Astrocyte (in vitro differentiated cells and primary cell): ENCODE data around the gene COL9A1. TPM values are rescaled to one million over a fixed set of nuclear protein-coding genes. Genes with fewer than 3 reads are reported as not detected.

ENCODE experiments used
- DNase-seq: peaks from one replicate; pipeline ENCODE4 v3.0.0-alpha.2; 2010; ENCODE audit warnings: low read depth
- FAIRE-seq: peaks from 2 replicates; lab custom pipeline; 2011; peaks lifted over from hg19 to GRCh38; lab: Jason Lieb, UNC
- H2AFZ ChIP-seq: 2 replicates; pipeline ENCODE4 v1.6.0; 2012; ENCODE audit warnings: low read depth, low read length, inconsistent platforms
- H3K27ac ChIP-seq: 2 replicates; pipeline ENCODE4 v1.5.1; 2011; ENCODE audit warnings: low read depth, low read length, inconsistent platforms
- H3K27me3 ChIP-seq: 2 replicates; pipeline ENCODE4 v1.6.0; 2011; ENCODE audit warnings: low read length, inconsistent platforms; ENCODE audit not compliant: insufficient read depth
- H3K36me3 ChIP-seq: 2 replicates; pipeline ENCODE4 v1.5.1; 2011; ENCODE audit warnings: low read length, inconsistent platforms; ENCODE audit not compliant: insufficient read depth
- H3K4me1 ChIP-seq: 2 replicates; pipeline ENCODE4 v1.5.1; 2011; ENCODE audit warnings: low read length, inconsistent platforms; ENCODE audit not compliant: insufficient read depth
- H3K4me2 ChIP-seq: 2 replicates; pipeline ENCODE4 v1.6.0; 2012; ENCODE audit warnings: low read length, inconsistent platforms
- H3K4me3 ChIP-seq: 2 replicates; pipeline ENCODE4 v1.5.1; 2011; ENCODE audit warnings: low read depth, mild to moderate bottlenecking, low read length, inconsistent platforms; ENCODE audit not compliant: insufficient read depth
- H3K79me2 ChIP-seq: 2 replicates; pipeline ENCODE4 v1.6.0; 2012; ENCODE audit warnings: mild to moderate bottlenecking, low read length, inconsistent platforms; ENCODE audit not compliant: insufficient read depth
- H3K9ac ChIP-seq: 2 replicates; pipeline ENCODE4 v1.6.0; 2012; ENCODE audit warnings: mild to moderate bottlenecking, low read length, inconsistent platforms
- H3K9me3 ChIP-seq: 2 replicates; pipeline ENCODE4 v1.5.1; 2012; ENCODE audit warnings: low read depth, mild to moderate bottlenecking, low read length, inconsistent platforms; ENCODE audit not compliant: insufficient read depth
- H4K20me1 ChIP-seq: 2 replicates; pipeline ENCODE4 v1.6.0; 2012; ENCODE audit warnings: low read length, inconsistent platforms; ENCODE audit not compliant: insufficient read depth
- H3K27ac Mint-ChIP-seq: one replicate; pipeline ENCODE4 v1.8.0; 2021; ENCODE audit warnings: mild to moderate bottlenecking, mixed read lengths; ENCODE audit not compliant: unreplicated experiment
- H3K27me3 Mint-ChIP-seq: one replicate; pipeline ENCODE4 v1.8.0; 2021; ENCODE audit warnings: low read depth, mixed read lengths; ENCODE audit not compliant: unreplicated experiment
- H3K36me3 Mint-ChIP-seq: one replicate; pipeline ENCODE4 v1.8.0; 2021; ENCODE audit warnings: low read depth, mixed read lengths; ENCODE audit not compliant: unreplicated experiment
- H3K4me1 Mint-ChIP-seq: one replicate; pipeline ENCODE4 v1.8.0; 2021; ENCODE audit warnings: low read depth, mixed read lengths; ENCODE audit not compliant: unreplicated experiment
- H3K4me3 Mint-ChIP-seq: one replicate; pipeline ENCODE4 v1.8.0; 2021; ENCODE audit warnings: mild to moderate bottlenecking, moderate library complexity, mixed read lengths; ENCODE audit not compliant: unreplicated experiment
- H3K9me3 Mint-ChIP-seq: one replicate; pipeline ENCODE4 v1.8.0; 2021; ENCODE audit warnings: mild to moderate bottlenecking, mixed read lengths; ENCODE audit not compliant: unreplicated experiment
- EZH2 ChIP-seq: IDR thresholded peaks from 2 replicates; pipeline ENCODE4 v1.6.1; 2012; ENCODE audit warnings: mild to moderate bottlenecking, low read length, inconsistent platforms; ENCODE audit not compliant: insufficient read depth
- total RNA-seq: library from RNA; stranded (reverse); gene quantifications from 2 replicates; pipeline ENCODE4 v1.2.1, GENCODE V29; 2021
- TF ChIP-seq, protein P1 (sequence below): IDR thresholded peaks from 2 replicates; pipeline ENCODE4 v1.5.1; 2011; ENCODE audit warnings: low read depth, mild to moderate bottlenecking, inconsistent platforms, low read length, moderate library complexity; ENCODE audit not compliant: insufficient read depth

Gene COL9A1
- total RNA-seq, 1 donor from 2014 or later: 0.11 TPM

GRCh38 chr6:70186461-70186860, 116.4 kb downstream of the COL9A1 start:
- no peak for TF ChIP-seq EZH2
- TF ChIP-seq, protein P1, sequence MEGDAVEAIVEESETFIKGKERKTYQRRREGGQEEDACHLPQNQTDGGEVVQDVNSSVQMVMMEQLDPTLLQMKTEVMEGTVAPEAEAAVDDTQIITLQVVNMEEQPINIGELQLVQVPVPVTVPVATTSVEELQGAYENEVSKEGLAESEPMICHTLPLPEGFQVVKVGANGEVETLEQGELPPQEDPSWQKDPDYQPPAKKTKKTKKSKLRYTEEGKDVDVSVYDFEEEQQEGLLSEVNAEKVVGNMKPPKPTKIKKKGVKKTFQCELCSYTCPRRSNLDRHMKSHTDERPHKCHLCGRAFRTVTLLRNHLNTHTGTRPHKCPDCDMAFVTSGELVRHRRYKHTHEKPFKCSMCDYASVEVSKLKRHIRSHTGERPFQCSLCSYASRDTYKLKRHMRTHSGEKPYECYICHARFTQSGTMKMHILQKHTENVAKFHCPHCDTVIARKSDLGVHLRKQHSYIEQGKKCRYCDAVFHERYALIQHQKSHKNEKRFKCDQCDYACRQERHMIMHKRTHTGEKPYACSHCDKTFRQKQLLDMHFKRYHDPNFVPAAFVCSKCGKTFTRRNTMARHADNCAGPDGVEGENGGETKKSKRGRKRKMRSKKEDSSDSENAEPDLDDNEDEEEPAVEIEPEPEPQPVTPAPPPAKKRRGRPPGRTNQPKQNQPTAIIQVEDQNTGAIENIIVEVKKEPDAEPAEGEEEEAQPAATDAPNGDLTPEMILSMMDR: no peak
- FAIRE-seq: no peak
- Mint-ChIP-seq H3K9me3 (no peaks in the 10 kb centered on the region), H3K4me1 (no peaks in the 10 kb centered on the region), H3K36me3 (no peaks in the 10 kb centered on the region), H3K27me3 (no peaks in the 10 kb centered on the region), H3K27ac (no peak overlapping the region), H3K4me3 (no peak overlapping the region)
- Histone ChIP-seq H3K4me3 (no peak overlapping the region), H2AFZ (no peak overlapping the region), H3K27me3 (no peaks in the 10 kb centered on the region), H3K9me3 (peaks cover 2% of the 10 kb centered on the region), H4K20me1 (no peaks in the 10 kb centered on the region), H3K36me3 (no peaks in the 10 kb centered on the region), H3K9ac (no peak overlapping the region), H3K4me2 (no peak overlapping the region), H3K27ac (no peak overlapping the region), H3K79me2 (no peaks in the 10 kb centered on the region), H3K4me1 (no peaks in the 10 kb centered on the region)
- no peak for DNase-seq

DNA sequence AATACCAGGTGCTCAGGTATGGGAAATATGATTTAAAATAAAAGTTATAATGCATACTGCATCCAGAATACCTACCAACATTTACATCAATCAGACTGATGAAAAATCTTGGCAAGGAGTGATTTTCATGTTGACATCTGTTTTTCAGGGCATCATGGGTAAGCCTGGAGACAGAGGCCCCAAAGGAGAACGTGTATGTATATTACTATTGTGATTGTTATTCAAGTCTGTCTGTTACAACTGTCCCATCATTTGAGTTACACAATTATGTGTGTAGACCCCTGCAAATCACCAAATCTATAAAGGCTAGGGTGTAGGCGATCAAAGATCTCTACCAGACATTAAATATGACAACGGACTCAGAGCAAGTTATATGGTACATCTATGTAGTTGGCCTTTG, 118.2 kb downstream of the COL9A1 start:
- TF ChIP-seq, protein P1: no peak
- no peak for TF ChIP-seq EZH2
- Histone ChIP-seq H4K20me1 (no peaks in the 10 kb centered on the region), H3K27ac (no peak overlapping the region), H3K27me3 (no peaks in the 10 kb centered on the region), H3K4me3 (no peak overlapping the region), H3K4me1 (no peaks in the 10 kb centered on the region), H3K4me2 (no peak overlapping the region), H3K9me3 (peaks cover 2% of the 10 kb centered on the region), H3K79me2 (no peaks in the 10 kb centered on the region), H3K36me3 (no peaks in the 10 kb centered on the region), H2AFZ (no peak overlapping the region), H3K9ac (no peak overlapping the region)
- Mint-ChIP-seq H3K4me3 (no peak overlapping the region), H3K36me3 (no peaks in the 10 kb centered on the region), H3K9me3 (peaks cover 2% of the 10 kb centered on the region), H3K4me1 (no peaks in the 10 kb centered on the region), H3K27me3 (no peaks in the 10 kb centered on the region), H3K27ac (no peak overlapping the region)
- FAIRE-seq (no peak), DNase-seq (no peak)

- no peak overlapping the region for H3K27ac ChIP-seq
- H3K27me3 Mint-ChIP-seq: no peaks in the 10 kb centered on the region
- peaks cover 7% of the 10 kb centered on the region for H3K9me3 Mint-ChIP-seq
- H4K20me1 ChIP-seq: no peaks in the 10 kb centered on the region
- no peak for DNase-seq
- no peaks in the 10 kb centered on the region for H3K36me3 ChIP-seq
- H3K4me1 ChIP-seq: no peaks in the 10 kb centered on the region
- H3K9me3 ChIP-seq: peaks cover 2% of the 10 kb centered on the region
- H3K27ac Mint-ChIP-seq: no peak overlapping the region
- no peak overlapping the region for H3K4me3 Mint-ChIP-seq
- H3K79me2 ChIP-seq: no peaks in the 10 kb centered on the region
- no peak overlapping the region for H2AFZ ChIP-seq
- H3K4me2 ChIP-seq: no peak overlapping the region
- no peak overlapping the region for H3K4me3 ChIP-seq
- no peak for TF ChIP-seq EZH2
- TF ChIP-seq, protein P1: no peak
- H3K36me3 Mint-ChIP-seq: no peaks in the 10 kb centered on the region
- H3K4me1 Mint-ChIP-seq: no peaks in the 10 kb centered on the region
- no peaks in the 10 kb centered on the region for H3K27me3 ChIP-seq
- no peak overlapping the region for H3K9ac ChIP-seq
- no peak for FAIRE-seq
Measured at GRCh38 chr6:70183538-70183937, 119.3 kb downstream of the COL9A1 start.
